K562 (cell line): ENCODE results near the gene ZNF787. TPM values are rescaled to one million over a fixed set of nuclear protein-coding genes. Genes with fewer than 3 reads are reported as not detected.

Experiments used
- ARNT ChIP-seq, 2 experiments: fragments of 450-650 bp; IDR thresholded peaks; 2 replicates each; pipeline ENCODE4 v1.6.1; 2016; ENCODE audit warnings: mild to moderate bottlenecking in 1 of 2
- CXXC5 ChIP-seq: fragments of 250-450 bp; sonication (Bioruptor Pico); IDR thresholded peaks from 2 replicates; pipeline ENCODE4 v1.8.0; 2022; ENCODE audit warnings: inconsistent platforms, mild to moderate bottlenecking, moderate library complexity
- ELF1 ChIP-seq: fragments of 200-800 bp; sonication (Bioruptor generic); IDR thresholded peaks from 2 replicates; pipeline ENCODE4 v1.6.1; 2016; ENCODE audit warnings: missing genetic modification characterization, missing compliant biosample characterization
- EP300 ChIP-seq: IDR thresholded peaks from 2 replicates; pipeline ENCODE4 v1.6.1; 2012; ENCODE audit warnings: low read length, improper control_type of control experiment
- HLTF ChIP-seq: fragments of 450-650 bp; IDR thresholded peaks from 2 replicates; pipeline ENCODE4 v1.6.1; 2016
- MBD2 ChIP-seq: sonication (generic); IDR thresholded peaks from 2 replicates; pipeline ENCODE4 v1.6.1; 2016; ENCODE audit warnings: low read depth, borderline replicate concordance
- NCOA1 ChIP-seq: fragments of 450-650 bp; IDR thresholded peaks from 2 replicates; pipeline ENCODE4 v1.6.1; 2016; ENCODE audit warnings: low read depth
- NCOA6 ChIP-seq: fragments of 450-650 bp; IDR thresholded peaks from 2 replicates; pipeline ENCODE4 v1.6.1; 2017; ENCODE audit warnings: mild to moderate bottlenecking
- RFX5 ChIP-seq: IDR thresholded peaks from 2 replicates; pipeline ENCODE4 v1.6.1; 2011; ENCODE audit warnings: low read depth, mild to moderate bottlenecking, improper control_type of control experiment, low read length
- SNRNP70 ChIP-seq: fragments of 200-400 bp; formaldehyde crosslinking; optimal IDR thresholded peaks from 2 replicates; pipeline ENCODE3; 2017; ENCODE audit warnings: low read depth, low read length
- SRSF1 ChIP-seq: fragments of 200-400 bp; formaldehyde crosslinking; IDR thresholded peaks from 2 replicates; pipeline ENCODE4 v1.6.1; 2017; ENCODE audit warnings: mild to moderate bottlenecking, low read depth, low read length, moderate library complexity
- TCF7 ChIP-seq: sonication (generic); IDR thresholded peaks from 2 replicates; pipeline ENCODE4 v1.6.1; 2016; ENCODE audit warnings: antibody characterized with exemption, borderline replicate concordance
- THRAP3 ChIP-seq: fragments of 450-650 bp; IDR thresholded peaks from 2 replicates; pipeline ENCODE4 v1.6.1; 2016; ENCODE audit warnings: mild to moderate bottlenecking, inconsistent platforms, borderline replicate concordance
- TOE1 ChIP-seq, 2 experiments: fragments of 450-650 bp in 1 of 2; sonication (generic) in 1 of 2; formaldehyde crosslinking in 1 of 2; IDR thresholded peaks; 2 replicates each; pipeline versions ENCODE4 v1.7.1 to v1.8.0; 2016 to 2022; ENCODE audit warnings: borderline replicate concordance in 2 of 2, mild to moderate bottlenecking in 2 of 2, antibody characterized with exemption in 1 of 2, inconsistent platforms in 1 of 2, low read depth in 1 of 2, missing genetic modification reagents in 1 of 2, moderate library complexity in 1 of 2
- ZFX ChIP-seq: sonication (generic); formaldehyde crosslinking; IDR thresholded peaks from 2 replicates; pipeline ENCODE4 v1.8.0; 2022; ENCODE audit warnings: mild to moderate bottlenecking, missing genetic modification reagents, moderate library complexity
- ZNF124 ChIP-seq: sonication (generic); formaldehyde crosslinking; IDR thresholded peaks from 2 replicates; pipeline ENCODE4 v1.8.1; 2022; ENCODE audit warnings: missing genetic modification reagents
- ZNF274 ChIP-seq: IDR thresholded peaks from 2 replicates; pipeline ENCODE4 v1.6.1; 2011; ENCODE audit warnings: low read depth, mild to moderate bottlenecking, low read length, moderate library complexity, borderline replicate concordance
- ZNF354B ChIP-seq: fragments of 250-450 bp; sonication (Bioruptor Pico); IDR thresholded peaks from 2 replicates; pipeline ENCODE4 v1.4.0; 2020
- ZNF583 ChIP-seq: fragments of 250-450 bp; sonication (Bioruptor Pico); IDR thresholded peaks from 2 replicates; pipeline ENCODE4 v1.4.0; 2020
- ZNF764 ChIP-seq: fragments of 250-450 bp; sonication (Bioruptor Pico); IDR thresholded peaks from 2 replicates; pipeline ENCODE4 v1.4.0; 2020; ENCODE audit warnings: low read depth, mild to moderate bottlenecking, moderate library complexity
- polyA plus RNA-seq, 8 experiments: library from polyadenylated mRNA; depleted of rRNA in 4 of 8; stranded (reverse) in 5 of 8; unstranded in 3 of 8; fragments of >200 nt; fragmentation: Nextera tagmentation in 2 of 8; fragmentation: Illumina TruSeq in 1 of 8; extraction: Ambion mirVana in 2 of 8; extraction: Trizol in 1 of 8; gene quantifications; 2 replicates each; pipeline versions ENCODE4 v1.2.1 to v1.2.3, GENCODE V29; 2011 to 2014; ENCODE audit warnings: inconsistent platforms in 1 of 8, missing spikeins in 1 of 8
- total RNA-seq, 7 experiments: library from RNA; depleted of rRNA in 6 of 7; stranded (reverse); fragments of >200 nt in 6 of 7; fragmentation: Illumina TruSeq in 2 of 7; extraction: Trizol in 2 of 7; gene quantifications; 2 replicates each; pipeline versions ENCODE4 v1.2.1 to v1.2.3, GENCODE V29; 2011 to 2021; ENCODE audit warnings: low replicate concordance in 1 of 7
- TF ChIP-seq, protein P1 (sequence below): fragments of 250-450 bp; sonication (Bioruptor Pico); IDR thresholded peaks from 2 replicates; pipeline ENCODE4 v1.4.0; 2020; ENCODE audit warnings: mild to moderate bottlenecking, moderate library complexity, borderline replicate concordance
- TF ChIP-seq, protein P2 (sequence below): fragments of 450-650 bp; IDR thresholded peaks from 2 replicates; pipeline ENCODE4 v1.6.1; 2016; ENCODE audit warnings: low read depth, mild to moderate bottlenecking, moderate library complexity
- TF ChIP-seq, protein P3 (sequence below): sonication (generic); IDR thresholded peaks from 2 replicates; pipeline ENCODE4 v1.6.1; 2016
- TF ChIP-seq, protein P4 (sequence below): fragments of 250-450 bp; sonication (Bioruptor Pico); IDR thresholded peaks from 2 replicates; pipeline ENCODE4 v1.8.0; 2022; ENCODE audit warnings: inconsistent platforms, mild to moderate bottlenecking, moderate library complexity, borderline replicate concordance
- TF ChIP-seq, protein P5 (sequence below): fragments of 200-800 bp; sonication (Bioruptor generic); IDR thresholded peaks from 2 replicates; pipeline ENCODE4 v1.6.1; 2017; ENCODE audit warnings: missing genetic modification characterization, missing compliant biosample characterization

Gene ZNF787
- total and polyA plus RNA-seq, 9 of the 15 experiments (the other 6 are each of a cell fraction or from before 2014, with no cell fraction given) = 0.45 to 77.6 (median 7.3) TPM

DNA sequence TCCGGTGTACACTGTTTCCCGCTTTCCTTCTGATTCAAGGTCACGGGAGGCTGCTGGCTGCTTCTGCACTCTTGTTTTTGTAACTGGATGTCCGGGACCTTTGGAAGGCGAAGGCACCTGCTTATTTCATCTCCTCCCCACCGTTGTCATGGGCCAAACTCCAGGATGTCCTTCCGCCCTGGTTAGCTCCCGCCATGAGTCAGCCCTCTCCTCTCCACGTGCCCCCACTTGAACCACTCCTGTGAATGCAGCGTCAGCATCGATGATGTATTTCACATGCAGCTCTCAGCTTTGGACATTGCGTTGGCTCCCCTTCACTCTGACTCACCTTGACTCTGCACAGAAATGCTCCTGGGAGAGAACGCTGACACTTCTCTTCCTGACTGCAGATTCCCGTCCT lies 49.2 kb upstream of the ZNF787 start (continued):
- TF ChIP-seq RFX5 (no peak), SNRNP70 (no peak), TCF7 (no peak), NCOA1 (no peak), HLTF (no peak), ZFX (CRISPR knock-in tag) (no peak), NCOA6 (no peak), MBD2 (no peak), ZNF124 (CRISPR knock-in tag) (no peak), ARNT (IDR thresholded peaks at IDR 0.05) (no peak), ELF1 (tag) (no peak), THRAP3 (no peak), SRSF1 (no peak), EP300 (no peak), ZNF583 (CRISPR knock-in tag) (no peak), ZNF764 (CRISPR knock-in tag) (no peak), TOE1 (IDR thresholded peaks at IDR 0.05; ENCODE audit: borderline replicate concordance) (no peak), TOE1 (CRISPR knock-in tag; IDR thresholded peaks at IDR 0.05; ENCODE audit: borderline replicate concordance, low read depth) (no peak), ZNF274 (no peak), CXXC5 (no peak), ZNF354B (CRISPR knock-in tag) (no peak)
- TF ChIP-seq, protein P1, sequence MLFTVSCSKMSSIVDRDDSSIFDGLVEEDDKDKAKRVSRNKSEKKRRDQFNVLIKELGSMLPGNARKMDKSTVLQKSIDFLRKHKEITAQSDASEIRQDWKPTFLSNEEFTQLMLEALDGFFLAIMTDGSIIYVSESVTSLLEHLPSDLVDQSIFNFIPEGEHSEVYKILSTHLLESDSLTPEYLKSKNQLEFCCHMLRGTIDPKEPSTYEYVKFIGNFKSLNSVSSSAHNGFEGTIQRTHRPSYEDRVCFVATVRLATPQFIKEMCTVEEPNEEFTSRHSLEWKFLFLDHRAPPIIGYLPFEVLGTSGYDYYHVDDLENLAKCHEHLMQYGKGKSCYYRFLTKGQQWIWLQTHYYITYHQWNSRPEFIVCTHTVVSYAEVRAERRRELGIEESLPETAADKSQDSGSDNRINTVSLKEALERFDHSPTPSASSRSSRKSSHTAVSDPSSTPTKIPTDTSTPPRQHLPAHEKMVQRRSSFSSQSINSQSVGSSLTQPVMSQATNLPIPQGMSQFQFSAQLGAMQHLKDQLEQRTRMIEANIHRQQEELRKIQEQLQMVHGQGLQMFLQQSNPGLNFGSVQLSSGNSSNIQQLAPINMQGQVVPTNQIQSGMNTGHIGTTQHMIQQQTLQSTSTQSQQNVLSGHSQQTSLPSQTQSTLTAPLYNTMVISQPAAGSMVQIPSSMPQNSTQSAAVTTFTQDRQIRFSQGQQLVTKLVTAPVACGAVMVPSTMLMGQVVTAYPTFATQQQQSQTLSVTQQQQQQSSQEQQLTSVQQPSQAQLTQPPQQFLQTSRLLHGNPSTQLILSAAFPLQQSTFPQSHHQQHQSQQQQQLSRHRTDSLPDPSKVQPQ (CRISPR knock-in tag) = no peak
- TF ChIP-seq, protein P2, sequence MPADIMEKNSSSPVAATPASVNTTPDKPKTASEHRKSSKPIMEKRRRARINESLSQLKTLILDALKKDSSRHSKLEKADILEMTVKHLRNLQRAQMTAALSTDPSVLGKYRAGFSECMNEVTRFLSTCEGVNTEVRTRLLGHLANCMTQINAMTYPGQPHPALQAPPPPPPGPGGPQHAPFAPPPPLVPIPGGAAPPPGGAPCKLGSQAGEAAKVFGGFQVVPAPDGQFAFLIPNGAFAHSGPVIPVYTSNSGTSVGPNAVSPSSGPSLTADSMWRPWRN = no peak
- TF ChIP-seq, protein P3, sequence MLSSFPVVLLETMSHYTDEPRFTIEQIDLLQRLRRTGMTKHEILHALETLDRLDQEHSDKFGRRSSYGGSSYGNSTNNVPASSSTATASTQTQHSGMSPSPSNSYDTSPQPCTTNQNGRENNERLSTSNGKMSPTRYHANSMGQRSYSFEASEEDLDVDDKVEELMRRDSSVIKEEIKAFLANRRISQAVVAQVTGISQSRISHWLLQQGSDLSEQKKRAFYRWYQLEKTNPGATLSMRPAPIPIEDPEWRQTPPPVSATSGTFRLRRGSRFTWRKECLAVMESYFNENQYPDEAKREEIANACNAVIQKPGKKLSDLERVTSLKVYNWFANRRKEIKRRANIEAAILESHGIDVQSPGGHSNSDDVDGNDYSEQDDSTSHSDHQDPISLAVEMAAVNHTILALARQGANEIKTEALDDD = no peak
- TF ChIP-seq, protein P4, sequence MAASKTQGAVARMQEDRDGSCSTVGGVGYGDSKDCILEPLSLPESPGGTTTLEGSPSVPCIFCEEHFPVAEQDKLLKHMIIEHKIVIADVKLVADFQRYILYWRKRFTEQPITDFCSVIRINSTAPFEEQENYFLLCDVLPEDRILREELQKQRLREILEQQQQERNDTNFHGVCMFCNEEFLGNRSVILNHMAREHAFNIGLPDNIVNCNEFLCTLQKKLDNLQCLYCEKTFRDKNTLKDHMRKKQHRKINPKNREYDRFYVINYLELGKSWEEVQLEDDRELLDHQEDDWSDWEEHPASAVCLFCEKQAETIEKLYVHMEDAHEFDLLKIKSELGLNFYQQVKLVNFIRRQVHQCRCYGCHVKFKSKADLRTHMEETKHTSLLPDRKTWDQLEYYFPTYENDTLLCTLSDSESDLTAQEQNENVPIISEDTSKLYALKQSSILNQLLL (CRISPR knock-in tag) = no peak
- TF ChIP-seq, protein P5, sequence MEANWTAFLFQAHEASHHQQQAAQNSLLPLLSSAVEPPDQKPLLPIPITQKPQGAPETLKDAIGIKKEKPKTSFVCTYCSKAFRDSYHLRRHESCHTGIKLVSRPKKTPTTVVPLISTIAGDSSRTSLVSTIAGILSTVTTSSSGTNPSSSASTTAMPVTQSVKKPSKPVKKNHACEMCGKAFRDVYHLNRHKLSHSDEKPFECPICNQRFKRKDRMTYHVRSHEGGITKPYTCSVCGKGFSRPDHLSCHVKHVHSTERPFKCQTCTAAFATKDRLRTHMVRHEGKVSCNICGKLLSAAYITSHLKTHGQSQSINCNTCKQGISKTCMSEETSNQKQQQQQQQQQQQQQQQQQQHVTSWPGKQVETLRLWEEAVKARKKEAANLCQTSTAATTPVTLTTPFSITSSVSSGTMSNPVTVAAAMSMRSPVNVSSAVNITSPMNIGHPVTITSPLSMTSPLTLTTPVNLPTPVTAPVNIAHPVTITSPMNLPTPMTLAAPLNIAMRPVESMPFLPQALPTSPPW (CRISPR knock-in tag) = no peak
